H9 (cell line): ENCODE results near the gene ARID3A. TPM values are rescaled to one million over a fixed set of nuclear protein-coding genes. Genes with fewer than 3 reads are reported as not detected.

ENCODE experiments used
- DNase-seq: peaks from one replicate; pipeline ENCODE4 v3.0.0-alpha.2; 2017
- H2AFZ ChIP-seq: one replicate; pipeline ENCODE4 v1.6.1; 2013; ENCODE audit warnings: mild to moderate bottlenecking, low read length, control low read depth, moderate library complexity
- H2AK5ac ChIP-seq: 2 replicates; pipeline ENCODE4 v1.6.1; 2013; ENCODE audit warnings: low read length, control low read depth, mixed read lengths; ENCODE audit not compliant: insufficient read length
- H2BK120ac ChIP-seq: one replicate; pipeline ENCODE4 v1.6.1; 2013; ENCODE audit warnings: low read depth, mild to moderate bottlenecking, low read length, control low read depth, inconsistent platforms; ENCODE audit not compliant: poor library complexity, severe bottlenecking
- H2BK12ac ChIP-seq: 2 replicates; pipeline ENCODE4 v1.6.1; 2013; ENCODE audit warnings: low read length, control low read depth, mixed read lengths, low read depth; ENCODE audit not compliant: insufficient read length
- H2BK15ac ChIP-seq: 2 replicates; pipeline ENCODE4 v1.6.1; 2013; ENCODE audit warnings: low read depth, low read length, control low read depth
- H2BK20ac ChIP-seq: one replicate; pipeline ENCODE4 v1.6.1; 2013; ENCODE audit warnings: low read depth, mild to moderate bottlenecking, low read length, control low read depth, inconsistent platforms; ENCODE audit not compliant: poor library complexity, severe bottlenecking
- H2BK5ac ChIP-seq: 2 replicates; pipeline ENCODE4 v1.6.1; 2013; ENCODE audit warnings: low read length, control low read depth, mixed read lengths; ENCODE audit not compliant: insufficient read length
- H3K14ac ChIP-seq: 2 replicates; pipeline ENCODE4 v1.6.1; 2013; ENCODE audit warnings: low read length, control low read depth; ENCODE audit not compliant: insufficient read depth
- H3K18ac ChIP-seq: 2 replicates; pipeline ENCODE4 v1.6.1; 2013; ENCODE audit warnings: low read depth, mild to moderate bottlenecking, mixed read lengths, low read length, control low read depth; ENCODE audit not compliant: insufficient read length
- H3K23ac ChIP-seq: 2 replicates; pipeline ENCODE4 v1.6.1; 2013; ENCODE audit warnings: low read length, control low read depth, mixed read lengths, low read depth; ENCODE audit not compliant: insufficient read length
- H3K23me2 ChIP-seq: 2 replicates; pipeline ENCODE4 v1.6.1; 2013; ENCODE audit warnings: low read depth, mild to moderate bottlenecking, mixed read lengths, low read length, control low read depth; ENCODE audit not compliant: insufficient read length, poor library complexity, severe bottlenecking
- H3K27ac ChIP-seq: 2 replicates; pipeline ENCODE4 v1.5.1; 2013; ENCODE audit warnings: low read length, control low read depth, mixed read lengths, low read depth; ENCODE audit not compliant: insufficient read length
- H3K27me3 ChIP-seq: 2 replicates; pipeline ENCODE4 v1.6.1; 2013; ENCODE audit warnings: low read length, control low read depth, inconsistent platforms; ENCODE audit not compliant: insufficient read depth
- H3K4ac ChIP-seq: 2 replicates; pipeline ENCODE4 v1.6.1; 2013; ENCODE audit warnings: low read depth, mild to moderate bottlenecking, control low read depth, inconsistent platforms, low read length, moderate library complexity
- H3K4me1 ChIP-seq: 2 replicates; pipeline ENCODE4 v1.6.1; 2013; ENCODE audit warnings: low read length, control low read depth, inconsistent platforms; ENCODE audit not compliant: insufficient read depth
- H3K4me2 ChIP-seq: 2 replicates; pipeline ENCODE4 v1.6.1; 2013; ENCODE audit warnings: low read length, control low read depth, mixed read lengths; ENCODE audit not compliant: insufficient read length, insufficient read depth
- H3K56ac ChIP-seq: 2 replicates; pipeline ENCODE4 v1.6.1; 2013; ENCODE audit warnings: low read depth, mild to moderate bottlenecking, mixed read lengths, low read length, control low read depth; ENCODE audit not compliant: insufficient read length
- H3K79me1 ChIP-seq: 2 replicates; pipeline ENCODE4 v1.6.1; 2013; ENCODE audit warnings: low read depth, mild to moderate bottlenecking, moderate library complexity, low read length, control low read depth, inconsistent platforms; ENCODE audit not compliant: insufficient read depth, poor library complexity, severe bottlenecking
- H3K79me2 ChIP-seq: 2 replicates; pipeline ENCODE4 v1.6.1; 2013; ENCODE audit warnings: low read length, control low read depth, inconsistent platforms; ENCODE audit not compliant: insufficient read depth
- H3K9ac ChIP-seq: 2 replicates; pipeline ENCODE4 v1.6.1; 2013; ENCODE audit warnings: low read length, control low read depth, mixed read lengths; ENCODE audit not compliant: insufficient read length; ENCODE audit errors: extremely low read depth
- H3K9me3 ChIP-seq: one replicate; pipeline ENCODE4 v1.6.1; 2013; ENCODE audit warnings: low read depth, low read length, inconsistent platforms; ENCODE audit not compliant: control insufficient read depth
- H3T11ph ChIP-seq: one replicate; pipeline ENCODE4 v1.6.1; 2013; ENCODE audit warnings: mild to moderate bottlenecking, low read length, control low read depth, inconsistent platforms
- H4K20me1 ChIP-seq: one replicate; pipeline ENCODE4 v1.6.1; 2013; ENCODE audit not compliant: control insufficient read depth, insufficient read length, insufficient read depth
- H4K5ac ChIP-seq: 2 replicates; pipeline ENCODE4 v1.6.1; 2013; ENCODE audit warnings: low read depth, mild to moderate bottlenecking, mixed read lengths, low read length, control low read depth; ENCODE audit not compliant: insufficient read length
- H4K8ac ChIP-seq: replicated peaks from 2 replicates; pipeline ENCODE4 v1.6.1; 2013; ENCODE audit warnings: low read length, control low read depth, mixed read lengths, low read depth; ENCODE audit not compliant: insufficient read length
- H4K91ac ChIP-seq: 2 replicates; pipeline ENCODE4 v1.6.1; 2013; ENCODE audit warnings: low read depth, mild to moderate bottlenecking, moderate library complexity, mixed read lengths, low read length, control low read depth; ENCODE audit not compliant: insufficient read length
- H3K27ac Mint-ChIP-seq, 3 experiments: 2 replicates in 2 of 3; 3 replicates in 1 of 3; pipeline ENCODE4 v1.8.0; 2020 to 2021; ENCODE audit warnings: mixed read lengths in 3 of 3, mild to moderate bottlenecking in 1 of 3, moderate library complexity in 1 of 3
- H3K27me3 Mint-ChIP-seq: 2 replicates; pipeline ENCODE4 v1.8.0; 2021; ENCODE audit warnings: low read depth, mild to moderate bottlenecking, moderate library complexity, mixed read lengths
- H3K36me3 Mint-ChIP-seq, 3 experiments: 2 replicates in 2 of 3; 3 replicates in 1 of 3; pipeline ENCODE4 v1.8.0; 2020 to 2021; ENCODE audit warnings: low read depth in 3 of 3, mixed read lengths in 3 of 3; ENCODE audit not compliant: insufficient read depth in 1 of 3
- H3K4me1 Mint-ChIP-seq, 2 experiments: 2 replicates each; pipeline ENCODE4 v1.8.0; 2020; ENCODE audit warnings: mixed read lengths in 2 of 2
- H3K4me3 Mint-ChIP-seq, 2 experiments: 2 replicates in 1 of 2; 3 replicates in 1 of 2; pipeline ENCODE4 v1.8.0; 2020 to 2021; ENCODE audit warnings: mild to moderate bottlenecking in 2 of 2, mixed read lengths in 2 of 2, moderate library complexity in 1 of 2
- H3K9me3 Mint-ChIP-seq, 2 experiments: 2 replicates in 1 of 2; 3 replicates in 1 of 2; pipeline ENCODE4 v1.8.0; 2020; ENCODE audit warnings: mild to moderate bottlenecking in 2 of 2, mixed read lengths in 2 of 2, moderate library complexity in 1 of 2
- CTCF ChIP-seq: fragments of 200-600 bp; sonication (generic); conservative IDR thresholded peaks from 3 replicates; pipeline ENCODE4 v1.8.0; 2021; ENCODE audit warnings: antibody characterized with exemption, mild to moderate bottlenecking
- whole genome bisulfite sequencing: extraction: QIAGEN DNeasy Blood & Tissue Kit; methylation state at CpG from one replicate; pipeline ENCODE4 v1.1.7; 2013; ENCODE audit warnings: missing lambda C conversion rate, low lambda C conversion rate, mixed read lengths; ENCODE audit not compliant: insufficient read length; ENCODE audit errors: extremely low coverage; 5-methylcytosine and 5-hydroxymethylcytosine counted together
- total RNA-seq: library from RNA; stranded (reverse); gene quantifications from 2 replicates; pipeline ENCODE4 v1.2.1, GENCODE V29; 2021

The ARID3A gene
- total RNA-seq, 1 experiment from 2014 or later = 98.3 TPM

- H3K14ac ChIP-seq = peak overlapping the region; percentile 88
- H3T11ph ChIP-seq = no peak overlapping the region
- H2BK12ac ChIP-seq = no peak overlapping the region
- H3K9ac ChIP-seq = peak overlapping the region; percentile 67
- peaks cover 43% of the 10 kb centered on the region; the same call in 1 of the 2 replicates for H3K79me2 ChIP-seq
- no peaks in the 10 kb centered on the region for H3K9me3 ChIP-seq
- H3K56ac ChIP-seq = no peak overlapping the region
- H3K4me1 ChIP-seq = no peaks in the 10 kb centered on the region; the same call in 1 of the 2 replicates
- H3K23me2 ChIP-seq = peaks cover 10% of the 10 kb centered on the region
- H3K27ac ChIP-seq = no peak overlapping the region
- Mint-ChIP-seq H3K4me3 (peak overlapping the region; percentile 89 to 91), H3K4me1 (peaks cover 19 to 37% of the 10 kb centered on the region in 2 experiments), H3K36me3 (peaks cover 0 to 7% (median 0%) of the 10 kb centered on the region in 3 experiments; a peak in 3 of 7 replicates), H3K27me3 (no peaks in the 10 kb centered on the region; the same call in 1 of the 2 replicates), H3K27ac (peak overlapping the region; percentile 55 to 94 (median 72); a peak in 4 of 7 replicates), H3K9me3 (no peaks in the 10 kb centered on the region; a peak in 1 of 5 replicates)
- DNase-seq = no peak
- no peak overlapping the region for H2BK5ac ChIP-seq
- H2BK120ac ChIP-seq = no peak overlapping the region
- H2AK5ac ChIP-seq = no peak overlapping the region
- H2AFZ ChIP-seq = no peak overlapping the region
- peaks cover 6% of the 10 kb centered on the region for H3K79me1 ChIP-seq
- H3K27me3 ChIP-seq = no peaks in the 10 kb centered on the region
- H2BK20ac ChIP-seq = no peak overlapping the region
- H3K4me2 ChIP-seq = peak overlapping the region; percentile 64
- peak overlapping the region; percentile 80 for H3K18ac ChIP-seq
- H4K20me1 ChIP-seq = no peaks in the 10 kb centered on the region
- H4K8ac ChIP-seq = no peak overlapping the region
- no peak for TF ChIP-seq CTCF
- H3K4ac ChIP-seq = no peak overlapping the region
- no CpG with 5 or more reads among the region's 60 CpGs for WGBS
- no peak overlapping the region for H3K23ac ChIP-seq
- H4K5ac ChIP-seq = no peak overlapping the region
- H2BK15ac ChIP-seq = no peak overlapping the region
- H4K91ac ChIP-seq = no peak overlapping the region
Observed at GRCh38 chr19:1019980-1020867, 94.4 kb downstream of the ARID3A start.
